ENCODE results near the gene TRABD. TPM values are rescaled to one million over a fixed set of nuclear protein-coding genes. Genes with fewer than 3 reads are reported as not detected.
A peak's percentile ranks its signal among the peaks of the same experiment; 100 is the strongest.

The TRABD gene
- total RNA-seq, 2 experiments from 2014 or later = 136 to 138 TPM

GRCh38 chr22:50180727-50181521 lies 4.8 kb upstream of the TRABD start:
- H3K9me3 Mint-ChIP-seq = no peaks in the 10 kb centered on the region
- ChIA-PET POLR2A (no interaction called here), CTCF (interaction anchor here (0.7 kb wide), 1 partner anchor 10 kb away, joined by 3 read pairs; no protein-coding TSS in a partner anchor)
- H3K4me1 Mint-ChIP-seq = peaks cover 14% of the 10 kb centered on the region
- H3K36me3 Mint-ChIP-seq (ENCODE audit: low read depth) = no peaks in the 10 kb centered on the region
- peaks cover 2% of the 10 kb centered on the region for H3K27me3 Mint-ChIP-seq
- DNase-seq = no peak
- H3K27ac Mint-ChIP-seq = no peak overlapping the region
- no peak overlapping the region for H3K4me3 Mint-ChIP-seq

- CTCF ChIA-PET = no interaction called here
- Mint-ChIP-seq H3K36me3 (ENCODE audit: low read depth) (peaks cover 5% of the 10 kb centered on the region), H3K9me3 (no peaks in the 10 kb centered on the region), H3K27me3 (peaks cover 2% of the 10 kb centered on the region), H3K27ac (no peak overlapping the region), H3K4me3 (no peak overlapping the region), H3K4me1 (peaks cover 20% of the 10 kb centered on the region)
- no peak for DNase-seq
- POLR2A ChIA-PET = no interaction called here
Observed at GRCh38 chr22:50182176-50183081, 3.3 kb upstream of the TRABD start.

GRCh38 chr22:50183141-50183971 lies 2.4 kb upstream of the TRABD start:
- Mint-ChIP-seq H3K4me1 (peaks cover 27% of the 10 kb centered on the region), H3K27me3 (peaks cover 2% of the 10 kb centered on the region), H3K4me3 (peak overlapping the region; percentile 34), H3K27ac (no peak overlapping the region), H3K9me3 (no peaks in the 10 kb centered on the region), H3K36me3 (ENCODE audit: low read depth) (peaks cover 8% of the 10 kb centered on the region)
- ChIA-PET POLR2A (no interaction called here), CTCF (no interaction called here)
- no peak for DNase-seq

- no peak overlapping the region for H3K27ac Mint-ChIP-seq
- ChIA-PET CTCF (interaction anchor here (1.2 kb wide), 1 partner anchor 35 kb away, joined by 3 read pairs; no protein-coding TSS in a partner anchor), POLR2A (interaction anchor here (1.1 kb wide), 1 partner anchor 12 kb away, joined by 3 read pairs; no protein-coding TSS in a partner anchor)
- H3K9me3 Mint-ChIP-seq = no peaks in the 10 kb centered on the region
- no peak for DNase-seq
- peaks cover 2% of the 10 kb centered on the region for H3K27me3 Mint-ChIP-seq
- H3K4me3 Mint-ChIP-seq = peak overlapping the region; percentile 64
- peaks cover 8% of the 10 kb centered on the region for H3K36me3 Mint-ChIP-seq (ENCODE audit: low read depth)
- H3K4me1 Mint-ChIP-seq = peaks cover 36% of the 10 kb centered on the region
Observed at GRCh38 chr22:50184004-50184901, 1.5 kb upstream of the TRABD start.

- ChIA-PET POLR2A (interaction anchor here (1.1 kb wide), 1 partner anchor 12 kb away, joined by 3 read pairs; no protein-coding TSS in a partner anchor), CTCF (interaction anchor here (1.2 kb wide), 1 partner anchor 36 kb away, joined by 3 read pairs; no protein-coding TSS in a partner anchor)
Observed at GRCh38 chr22:50184902-50185374, 775 bp upstream of the TRABD start.

GRCh38 chr22:50186181-50186714 lies 535 bp downstream of the TRABD start:
- H3K27me3 Mint-ChIP-seq = no peaks in the 10 kb centered on the region
- peak overlapping the region; percentile 96 for H3K4me3 Mint-ChIP-seq
- DNase-seq = no peak
- H3K36me3 Mint-ChIP-seq (ENCODE audit: low read depth) = peaks cover 16% of the 10 kb centered on the region
- POLR2A ChIA-PET = interaction anchor here (0.8 to 1.8 kb wide), 4 partner anchors 23 to 397 kb away, joined by 3 to 6 read pairs (median 4); partner anchors contain the start of genes CHKB and SCO2
- H3K4me1 Mint-ChIP-seq = peaks cover 40% of the 10 kb centered on the region
- CTCF ChIA-PET = interaction anchor here (1.6 kb wide), 1 partner anchor 340 kb away, joined by 3 read pairs; no protein-coding TSS in a partner anchor
- H3K9me3 Mint-ChIP-seq = no peaks in the 10 kb centered on the region
- H3K27ac Mint-ChIP-seq = peak overlapping the region; percentile 92

More at GRCh38 chr22:50184902-50185374, 775 bp upstream of the TRABD start:
- no peak overlapping the region for H3K27ac Mint-ChIP-seq
- peak overlapping the region; percentile 73 for H3K4me3 Mint-ChIP-seq
- no peaks in the 10 kb centered on the region for H3K27me3 Mint-ChIP-seq
- no peak for DNase-seq
- no peaks in the 10 kb centered on the region for H3K9me3 Mint-ChIP-seq
- H3K36me3 Mint-ChIP-seq (ENCODE audit: low read depth) = peaks cover 15% of the 10 kb centered on the region
- H3K4me1 Mint-ChIP-seq = peaks cover 38% of the 10 kb centered on the region

GRCh38 chr22:50186761-50187523 lies 1.2 kb downstream of the TRABD start:
- Mint-ChIP-seq H3K36me3 (ENCODE audit: low read depth) (peaks cover 23% of the 10 kb centered on the region), H3K27ac (peak overlapping the region; percentile 92), H3K4me1 (peaks cover 47% of the 10 kb centered on the region), H3K4me3 (peak overlapping the region; percentile 96), H3K9me3 (no peaks in the 10 kb centered on the region), H3K27me3 (no peaks in the 10 kb centered on the region)
- POLR2A ChIA-PET = interaction anchor here (0.8 to 1.8 kb wide), 6 partner anchors 20 to 396 kb away, joined by 3 to 6 read pairs (median 4); partner anchors contain the start of genes CHKB, HDAC10 and SCO2
- DNase-seq = peak; percentile 36
- CTCF ChIA-PET = interaction anchor here (0.8 to 1.6 kb wide), 4 partner anchors 9 to 339 kb away, joined by 3 to 5 read pairs (median 3); no protein-coding TSS in a partner anchor

- POLR2A ChIA-PET = no interaction called here
- Mint-ChIP-seq H3K27me3 (no peaks in the 10 kb centered on the region), H3K4me1 (peaks cover 59% of the 10 kb centered on the region), H3K4me3 (peak overlapping the region; percentile 10), H3K36me3 (ENCODE audit: low read depth) (peaks cover 35% of the 10 kb centered on the region), H3K9me3 (no peaks in the 10 kb centered on the region), H3K27ac (peak overlapping the region; percentile 95)
- CTCF ChIA-PET = interaction anchor here (1.3 kb wide), 1 partner anchor 56 kb away, joined by 3 read pairs; no protein-coding TSS in a partner anchor
- DNase-seq = no peak
Observed at GRCh38 chr22:50188356-50188755, 2.6 kb downstream of the TRABD start.

GRCh38 chr22:50189184-50189848 lies 3.6 kb downstream of the TRABD start:
- H3K4me1 Mint-ChIP-seq = peaks cover 57% of the 10 kb centered on the region
- ChIA-PET POLR2A (interaction anchor here (1.6 to 3.6 kb wide), 8 partner anchors 10 to 432 kb away, joined by 5 to 26 read pairs (median 12); partner anchors contain the start of genes SCO2 and SELENOO), CTCF (interaction anchor here (2.2 kb wide), 1 partner anchor 41 kb away, joined by 6 read pairs; no protein-coding TSS in a partner anchor)
- peaks cover 35% of the 10 kb centered on the region for H3K36me3 Mint-ChIP-seq (ENCODE audit: low read depth)
- no peaks in the 10 kb centered on the region for H3K9me3 Mint-ChIP-seq
- no peaks in the 10 kb centered on the region for H3K27me3 Mint-ChIP-seq
- H3K27ac Mint-ChIP-seq = peak overlapping the region; percentile 95
- H3K4me3 Mint-ChIP-seq = peak overlapping the region; percentile 79
- no peak for DNase-seq

GRCh38 chr22:50189849-50190181 lies 4.1 kb downstream of the TRABD start:
- no peaks in the 10 kb centered on the region for H3K9me3 Mint-ChIP-seq
- H3K36me3 Mint-ChIP-seq (ENCODE audit: low read depth) = peaks cover 36% of the 10 kb centered on the region
- H3K4me3 Mint-ChIP-seq = peak overlapping the region; percentile 79
- no peaks in the 10 kb centered on the region for H3K27me3 Mint-ChIP-seq
- peak overlapping the region; percentile 95 for H3K27ac Mint-ChIP-seq
- peaks cover 55% of the 10 kb centered on the region for H3K4me1 Mint-ChIP-seq
- POLR2A ChIA-PET = interaction anchor here (0.9 to 3.6 kb wide), 13 partner anchors 9 to 432 kb away, joined by 4 to 26 read pairs (median 9); partner anchors contain the start of genes HDAC10, SCO2, SELENOO and TUBGCP6
- CTCF ChIA-PET = interaction anchor here (2.2 kb wide), 1 partner anchor 41 kb away, joined by 6 read pairs; no protein-coding TSS in a partner anchor
- no peak for DNase-seq
